ENCODE measurements around the gene HOXB2.

DNA sequence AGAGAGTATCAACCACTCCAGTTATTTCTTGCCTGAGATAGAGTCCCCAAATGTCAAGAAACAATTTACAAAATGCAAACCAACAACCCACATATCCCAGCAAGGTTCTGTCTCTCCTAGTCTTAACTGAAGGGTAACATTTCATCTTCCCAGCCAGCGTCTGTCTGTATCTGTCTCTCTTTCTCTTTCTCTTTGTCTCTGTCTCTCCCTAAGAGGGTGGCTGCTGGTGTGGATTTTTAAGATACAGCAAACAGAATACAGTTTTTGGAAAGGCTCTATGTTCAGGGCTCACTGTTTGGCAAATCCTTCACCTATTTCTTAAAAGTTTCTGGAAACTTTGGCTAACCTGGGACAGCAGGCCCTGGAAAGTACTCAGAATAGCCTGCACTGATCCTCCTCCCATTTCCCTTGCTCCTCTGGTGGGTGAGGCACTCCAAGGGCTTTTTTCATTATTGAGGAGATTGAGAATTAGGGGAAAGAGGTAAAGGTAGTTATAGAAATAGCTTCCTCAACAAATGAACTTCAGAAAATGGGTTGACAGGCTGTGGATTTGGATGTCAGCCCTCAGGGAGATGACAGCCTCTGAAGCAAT, 27.0 kb upstream of the HOXB2 start:
- TF ChIP-seq, protein P1, sequence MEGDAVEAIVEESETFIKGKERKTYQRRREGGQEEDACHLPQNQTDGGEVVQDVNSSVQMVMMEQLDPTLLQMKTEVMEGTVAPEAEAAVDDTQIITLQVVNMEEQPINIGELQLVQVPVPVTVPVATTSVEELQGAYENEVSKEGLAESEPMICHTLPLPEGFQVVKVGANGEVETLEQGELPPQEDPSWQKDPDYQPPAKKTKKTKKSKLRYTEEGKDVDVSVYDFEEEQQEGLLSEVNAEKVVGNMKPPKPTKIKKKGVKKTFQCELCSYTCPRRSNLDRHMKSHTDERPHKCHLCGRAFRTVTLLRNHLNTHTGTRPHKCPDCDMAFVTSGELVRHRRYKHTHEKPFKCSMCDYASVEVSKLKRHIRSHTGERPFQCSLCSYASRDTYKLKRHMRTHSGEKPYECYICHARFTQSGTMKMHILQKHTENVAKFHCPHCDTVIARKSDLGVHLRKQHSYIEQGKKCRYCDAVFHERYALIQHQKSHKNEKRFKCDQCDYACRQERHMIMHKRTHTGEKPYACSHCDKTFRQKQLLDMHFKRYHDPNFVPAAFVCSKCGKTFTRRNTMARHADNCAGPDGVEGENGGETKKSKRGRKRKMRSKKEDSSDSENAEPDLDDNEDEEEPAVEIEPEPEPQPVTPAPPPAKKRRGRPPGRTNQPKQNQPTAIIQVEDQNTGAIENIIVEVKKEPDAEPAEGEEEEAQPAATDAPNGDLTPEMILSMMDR (IDR thresholded peaks at IDR 0.05), result no peak
- no peak for TF ChIP-seq EZH2 (IDR thresholded peaks at IDR 0.05; ENCODE audit: borderline replicate concordance, insufficient read depth, low read depth, low read length, poor library complexity, severe bottlenecking)
